Bronchial epithelial cell (primary cell): Measurements from ENCODE around the gene GRK2. TPM values are rescaled to one million over a fixed set of nuclear protein-coding genes. Genes with fewer than 3 reads are reported as not detected.

Source experiments
- DNase-seq: peaks from one replicate; pipeline ENCODE4 v3.0.0-alpha.2; 2010; ENCODE audit warnings: low read depth
- FAIRE-seq: peaks from 2 replicates; lab custom pipeline; 2011; peaks lifted over from hg19 to GRCh38; lab: Jason Lieb, UNC
- H3K27me3 ChIP-seq: 2 replicates; pipeline ENCODE4 v1.5.1; 2011; ENCODE audit warnings: low read length; ENCODE audit not compliant: control insufficient read depth, insufficient read depth
- H3K36me3 ChIP-seq: 2 replicates; pipeline ENCODE4 v1.5.1; 2011; ENCODE audit warnings: low read length; ENCODE audit not compliant: control insufficient read depth, insufficient read depth
- H3K4me3 ChIP-seq: 2 replicates; pipeline ENCODE4 v1.5.1; 2011; ENCODE audit warnings: mild to moderate bottlenecking, low read depth, low read length, control low read depth
- CTCF ChIP-seq: IDR thresholded peaks from 2 replicates; pipeline ENCODE4 v1.5.1; 2011; ENCODE audit warnings: mild to moderate bottlenecking, moderate library complexity, low read length, control low read depth, inconsistent platforms; ENCODE audit not compliant: insufficient read depth, severe bottlenecking
- total RNA-seq: library from RNA; depleted of rRNA; stranded (reverse); fragments of >200 nt; gene quantifications from 2 replicates; pipeline ENCODE4 v1.2.1, GENCODE V29; 2014

GRK2 gene
- total RNA-seq, 1 donor from 2014 or later: 55.0 TPM

- FAIRE-seq (no peak), DNase-seq (no peak)
- no peak overlapping the region for H3K4me3 ChIP-seq
- no peak for TF ChIP-seq CTCF
- H3K36me3 ChIP-seq: no peaks in the 10 kb centered on the region
- no peaks in the 10 kb centered on the region for H3K27me3 ChIP-seq
Observed at GRCh38 chr11:67237574-67237973, 28.7 kb upstream of the GRK2 start.

GRCh38 chr11:67238894-67239782 lies 27.1 kb upstream of the GRK2 start:
- Histone ChIP-seq H3K27me3 (no peaks in the 10 kb centered on the region), H3K4me3 (no peak overlapping the region), H3K36me3 (no peaks in the 10 kb centered on the region)
- peak; percentile 57 for DNase-seq
- no peak for TF ChIP-seq CTCF
- no peak for FAIRE-seq

- Histone ChIP-seq H3K4me3 (peak overlapping the region; percentile 63), H3K27me3 (no peaks in the 10 kb centered on the region), H3K36me3 (peaks cover 2% of the 10 kb centered on the region)
- peak; percentile 15 for TF ChIP-seq CTCF
- FAIRE-seq (peak; percentile 77), DNase-seq (peak; percentile 97)
Observed at GRCh38 chr11:67239783-67240575, 26.3 kb upstream of the GRK2 start.

- FAIRE-seq (no peak), DNase-seq (peak; percentile 76)
- peak overlapping the region; percentile 63 for H3K4me3 ChIP-seq
- H3K27me3 ChIP-seq: no peaks in the 10 kb centered on the region
- TF ChIP-seq CTCF: no peak
- peaks cover 8% of the 10 kb centered on the region for H3K36me3 ChIP-seq
Observed at GRCh38 chr11:67240576-67241389, 25.5 kb upstream of the GRK2 start.

- H3K27me3 ChIP-seq: no peaks in the 10 kb centered on the region
- DNase-seq: no peak
- no peak for TF ChIP-seq CTCF
- no peak for FAIRE-seq
- no peak overlapping the region for H3K4me3 ChIP-seq
- peaks cover 14% of the 10 kb centered on the region for H3K36me3 ChIP-seq
Observed at GRCh38 chr11:67242548-67242947, 23.7 kb upstream of the GRK2 start.
